Measurements from ENCODE around the gene HDHD2.

The HDHD2 gene

GRCh38 chr18:47143899-47144485, 6.3 kb downstream of the HDHD2 start:
- DNase-seq, result no peak

GRCh38 chr18:47143153-47143552, 7.1 kb downstream of the HDHD2 start:
- DNase-seq, result no peak

- DNase-seq, result no peak
These were observed 9.0 kb downstream of the HDHD2 start for GRCh38 chr18:47141289-47141688.

GRCh38 chr18:47121146-47121545, 29.2 kb downstream of the HDHD2 start:
- no peak for DNase-seq

GRCh38 chr18:47120428-47120827, 29.9 kb downstream of the HDHD2 start:
- no peak for DNase-seq

- no peak for DNase-seq
These were observed 31.3 kb downstream of the HDHD2 start for GRCh38 chr18:47118981-47119380.

- no peak for DNase-seq
These were observed 35.1 kb downstream of the HDHD2 start for GRCh38 chr18:47115205-47115604.

- DNase-seq, result no peak
These were observed 36.3 kb downstream of the HDHD2 start for GRCh38 chr18:47113796-47114540.

- DNase-seq, result no peak
These were observed 39.6 kb downstream of the HDHD2 start for GRCh38 chr18:47110492-47111274.

- DNase-seq, result no peak
These were observed 40.6 kb downstream of the HDHD2 start for GRCh38 chr18:47109720-47110119.

- no peak for DNase-seq
These were observed 41.3 kb downstream of the HDHD2 start for GRCh38 chr18:47108998-47109405.

- DNase-seq, result no peak
These were observed 41.9 kb downstream of the HDHD2 start for GRCh38 chr18:47108373-47108772.

GRCh38 chr18:47100212-47100831, 50.0 kb downstream of the HDHD2 start:
- DNase-seq, result no peak

- no peak for DNase-seq
These were observed 54.5 kb downstream of the HDHD2 start for GRCh38 chr18:47095810-47096209.

GRCh38 chr18:47087676-47088075, 62.6 kb downstream of the HDHD2 start:
- no peak for DNase-seq

- DNase-seq, result no peak
These were observed 68.7 kb downstream of the HDHD2 start for GRCh38 chr18:47081578-47081977.

GRCh38 chr18:47080872-47081271, 69.4 kb downstream of the HDHD2 start:
- DNase-seq, result no peak

- no peak for DNase-seq
These were observed 73.2 kb downstream of the HDHD2 start for GRCh38 chr18:47077111-47077510.

- DNase-seq, result no peak
These were observed 75.0 kb downstream of the HDHD2 start for GRCh38 chr18:47075098-47075883.

- no peak for DNase-seq
These were observed 82.7 kb downstream of the HDHD2 start for GRCh38 chr18:47067648-47068047.

GRCh38 chr18:47063096-47063495, 87.2 kb downstream of the HDHD2 start:
- no peak for DNase-seq

GRCh38 chr18:47062471-47062870, 87.8 kb downstream of the HDHD2 start:
- no peak for DNase-seq
